Osteoblast (primary cell): Measurements from ENCODE around the gene TMPRSS7. TPM values are rescaled to one million over a fixed set of nuclear protein-coding genes. Genes with fewer than 3 reads are reported as not detected.

Experiments
- DNase-seq: peaks from one replicate; pipeline ENCODE4 v3.0.0; 2011; ENCODE audit warnings: low spot score, mixed read lengths; ENCODE audit not compliant: insufficient read length; ENCODE audit errors: missing footprints
- H2AFZ ChIP-seq: 2 replicates; pipeline ENCODE4 v1.6.0; 2011; ENCODE audit warnings: mild to moderate bottlenecking, low read length
- H3K27ac ChIP-seq: 2 replicates; pipeline ENCODE4 v1.5.1; 2011; ENCODE audit warnings: mild to moderate bottlenecking, low read depth, low read length, moderate library complexity
- H3K27me3 ChIP-seq: 2 replicates; pipeline ENCODE4 v1.6.0; 2012; ENCODE audit warnings: mild to moderate bottlenecking, control low read depth, inconsistent platforms, low read length, moderate library complexity; ENCODE audit not compliant: insufficient read depth
- H3K36me3 ChIP-seq: 2 replicates; pipeline ENCODE4 v1.5.1; 2011; ENCODE audit warnings: mild to moderate bottlenecking, low read length, control low read depth, moderate library complexity; ENCODE audit not compliant: insufficient read depth
- H3K4me1 ChIP-seq: 2 replicates; pipeline ENCODE4 v1.5.1; 2011; ENCODE audit warnings: mild to moderate bottlenecking, low read length, control low read depth, moderate library complexity; ENCODE audit not compliant: insufficient read depth
- H3K4me2 ChIP-seq: 2 replicates; pipeline ENCODE4 v1.6.0; 2011; ENCODE audit warnings: mild to moderate bottlenecking, low read length; ENCODE audit not compliant: insufficient read depth
- H3K4me3 ChIP-seq: fragments of 200-600 bp; sonication (generic); 3 replicates; pipeline ENCODE4 v1.5.1; 2012; ENCODE audit warnings: mild to moderate bottlenecking, low read length, inconsistent platforms; ENCODE audit not compliant: insufficient read depth
- H3K79me2 ChIP-seq: 2 replicates; pipeline ENCODE4 v1.6.0; 2012; ENCODE audit warnings: mild to moderate bottlenecking, low read length, control low read depth, inconsistent platforms; ENCODE audit not compliant: insufficient read depth
- H3K9me3 ChIP-seq: 2 replicates; pipeline ENCODE4 v1.5.1; 2011; ENCODE audit warnings: low read depth, low read length, control low read depth
- H4K20me1 ChIP-seq: 2 replicates; pipeline ENCODE4 v1.6.0; 2012; ENCODE audit warnings: mild to moderate bottlenecking, low read length, control low read depth; ENCODE audit not compliant: insufficient read depth
- CTCF ChIP-seq: IDR thresholded peaks from 2 replicates; pipeline ENCODE4 v1.5.1; 2011; ENCODE audit warnings: mild to moderate bottlenecking, low read depth, low read length, moderate library complexity; ENCODE audit errors: extremely low read depth
- total RNA-seq: library from RNA; depleted of rRNA; stranded (reverse); fragments of >200 nt; gene quantifications from 2 replicates; pipeline ENCODE4 v1.2.3, GENCODE V29; 2012

The TMPRSS7 gene
- total RNA-seq, 1 donor = not detected

DNA sequence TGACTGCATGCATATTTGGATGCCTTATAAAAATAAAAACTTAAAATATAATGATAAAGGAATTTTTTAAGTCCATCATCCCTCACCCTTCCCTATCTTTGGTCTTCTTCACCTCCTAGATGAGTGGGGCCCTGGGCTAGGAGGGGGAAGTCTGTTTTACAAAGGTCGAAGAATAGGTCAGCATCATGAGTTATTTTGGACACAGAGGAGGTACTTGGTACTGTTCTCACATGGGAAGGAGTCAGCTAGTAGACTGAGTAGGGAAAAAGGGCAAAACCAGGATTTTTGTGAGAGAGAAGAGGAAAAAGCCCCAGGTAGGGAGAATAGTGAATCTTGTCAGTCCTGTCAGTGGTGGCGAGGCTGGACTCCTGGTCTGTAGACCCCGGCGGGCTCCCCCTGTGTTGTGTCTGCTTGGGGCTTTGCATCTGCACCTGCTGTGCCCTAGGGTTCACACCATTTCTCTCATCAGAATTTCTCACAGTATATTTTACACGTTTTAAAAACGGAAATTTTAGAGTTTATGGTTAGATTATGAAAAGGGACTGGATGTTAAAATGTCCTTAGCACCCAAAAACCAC lies 81.4 kb downstream of the TMPRSS7 start:
- peaks cover 3% of the 10 kb centered on the region for H3K36me3 ChIP-seq
- no peaks in the 10 kb centered on the region for H3K4me1 ChIP-seq
- H3K4me2 ChIP-seq = no peak overlapping the region
- no peaks in the 10 kb centered on the region for H3K27me3 ChIP-seq
- DNase-seq = no peak
- H4K20me1 ChIP-seq = no peaks in the 10 kb centered on the region
- no peak overlapping the region for H3K27ac ChIP-seq
- H3K79me2 ChIP-seq = no peaks in the 10 kb centered on the region
- no peak for TF ChIP-seq CTCF
- no peaks in the 10 kb centered on the region for H3K9me3 ChIP-seq
- H2AFZ ChIP-seq = no peak overlapping the region
- H3K4me3 ChIP-seq = no peak overlapping the region

GRCh38 chr3:112116748-112117186 lies 82.2 kb downstream of the TMPRSS7 start:
- Histone ChIP-seq H3K27ac (no peak overlapping the region), H3K36me3 (peaks cover 3% of the 10 kb centered on the region), H3K4me2 (no peak overlapping the region), H4K20me1 (no peaks in the 10 kb centered on the region), H3K79me2 (no peaks in the 10 kb centered on the region), H3K27me3 (no peaks in the 10 kb centered on the region), H2AFZ (no peak overlapping the region), H3K4me1 (no peaks in the 10 kb centered on the region), H3K4me3 (no peak overlapping the region), H3K9me3 (no peaks in the 10 kb centered on the region)
- DNase-seq = no peak
- TF ChIP-seq CTCF = no peak

GRCh38 chr3:112117415-112117814 lies 82.9 kb downstream of the TMPRSS7 start:
- no peak for TF ChIP-seq CTCF
- H3K36me3 ChIP-seq = peaks cover 3% of the 10 kb centered on the region

DNA sequence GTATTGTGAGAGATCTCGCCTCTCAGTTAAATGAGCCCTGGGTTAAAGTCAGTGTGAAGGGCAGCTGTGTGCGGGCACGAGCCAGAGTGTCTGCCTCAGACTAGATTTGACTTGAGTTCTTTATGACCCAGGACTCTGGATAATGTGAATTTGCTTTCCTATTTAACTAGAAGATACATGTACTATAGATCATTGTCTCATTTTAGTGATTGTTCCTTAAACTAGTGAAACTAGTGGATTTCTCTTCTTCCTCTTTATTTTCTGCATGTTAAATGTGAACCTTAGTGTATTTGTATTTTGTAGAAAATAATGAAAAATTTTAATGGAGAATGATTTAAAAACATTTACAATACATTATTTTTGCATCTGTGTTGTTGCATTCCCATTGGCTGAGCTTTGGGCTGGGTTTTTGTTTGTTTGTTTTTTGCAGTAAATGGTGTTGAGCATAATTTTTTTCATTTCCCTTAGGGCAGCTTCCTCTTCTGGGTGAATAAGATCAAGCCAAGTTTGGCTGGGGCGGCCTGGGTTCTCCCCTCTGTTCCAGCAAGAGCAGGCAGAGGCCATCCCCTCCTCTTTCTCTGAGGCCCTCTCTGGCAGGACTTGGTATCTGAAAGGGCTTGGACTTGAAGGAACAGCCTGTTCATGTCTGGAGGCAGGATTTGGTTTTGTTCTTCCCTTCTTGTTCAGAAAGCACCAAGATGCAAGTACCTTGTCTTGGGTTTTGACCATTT lies 83.5 kb downstream of the TMPRSS7 start:
- Histone ChIP-seq H3K79me2 (no peaks in the 10 kb centered on the region), H4K20me1 (no peaks in the 10 kb centered on the region), H3K27ac (no peak overlapping the region), H3K4me3 (no peak overlapping the region), H3K4me2 (no peak overlapping the region), H3K4me1 (no peaks in the 10 kb centered on the region), H3K27me3 (no peaks in the 10 kb centered on the region), H3K9me3 (no peaks in the 10 kb centered on the region), H2AFZ (no peak overlapping the region), H3K36me3 (peaks cover 2% of the 10 kb centered on the region)
- no peak for DNase-seq
- no peak for TF ChIP-seq CTCF

More at GRCh38 chr3:112117415-112117814, 82.9 kb downstream of the TMPRSS7 start:
- Histone ChIP-seq H4K20me1 (no peaks in the 10 kb centered on the region), H3K79me2 (no peaks in the 10 kb centered on the region), H3K4me3 (no peak overlapping the region), H3K4me1 (no peaks in the 10 kb centered on the region), H3K4me2 (no peak overlapping the region), H3K27ac (no peak overlapping the region), H2AFZ (no peak overlapping the region), H3K27me3 (no peaks in the 10 kb centered on the region), H3K9me3 (no peaks in the 10 kb centered on the region)
- no peak for DNase-seq
